Stimulated activated CD4-positive, alpha-beta T cell treated with anti-CD3 and anti-CD28 coated beads, Interleukin-2, amount 100 ng/mL, for 4 hours (primary cell): ENCODE results near the gene ARMC6.

Experiments used
- DNase-seq: peaks from one replicate; pipeline ENCODE4 v3.0.0-alpha.2; 2020; ENCODE audit warnings: low read depth

ARMC6 gene

GRCh38 chr19:19033426-19034203, at the start of gene ARMC6, which contains the start of gene SUGP2:
Gene ARMC6 (plus strand): TSS chr19:19033603. CDS start chr19:19034210, 607 bp downstream.
Gene SUGP2 (minus strand): TSS chr19:19033517. CDS start chr19:19031071, 2,446 bp downstream.
- peak; percentile 81 for DNase-seq

- DNase-seq, result no peak
Observed at GRCh38 chr19:18984251-18984650, 49.2 kb upstream of the ARMC6 start.

- no peak for DNase-seq
Observed at GRCh38 chr19:18985257-18985656, 48.1 kb upstream of the ARMC6 start.

GRCh38 chr19:18987456-18987855, 45.9 kb upstream of the ARMC6 start:
- no peak for DNase-seq

- DNase-seq, result no peak
Observed at GRCh38 chr19:18989316-18989715, 44.1 kb upstream of the ARMC6 start.

- DNase-seq, result no peak
Observed at GRCh38 chr19:18990128-18990708, 43.2 kb upstream of the ARMC6 start.

- no peak for DNase-seq
Observed at GRCh38 chr19:18991006-18991405, 42.4 kb upstream of the ARMC6 start.

- no peak for DNase-seq
Observed at GRCh38 chr19:18991468-18991867, 41.9 kb upstream of the ARMC6 start.

GRCh38 chr19:18992696-18993095, 40.7 kb upstream of the ARMC6 start:
- no peak for DNase-seq

GRCh38 chr19:18993115-18993514, 40.3 kb upstream of the ARMC6 start:
- no peak for DNase-seq

- no peak for DNase-seq
Observed at GRCh38 chr19:18995804-18996241, 37.6 kb upstream of the ARMC6 start.

- no peak for DNase-seq
Observed at GRCh38 chr19:18996351-18996750, 37.1 kb upstream of the ARMC6 start.

GRCh38 chr19:18996796-18997394, 36.5 kb upstream of the ARMC6 start:
- no peak for DNase-seq

- no peak for DNase-seq
Observed at GRCh38 chr19:18998276-18998675, 35.1 kb upstream of the ARMC6 start.

- DNase-seq, result no peak
Observed at GRCh38 chr19:18999016-18999758, 34.2 kb upstream of the ARMC6 start.

- DNase-seq, result no peak
Observed at GRCh38 chr19:18999896-19000620, 33.3 kb upstream of the ARMC6 start.

- DNase-seq, result no peak
Observed at GRCh38 chr19:19004144-19004543, 29.3 kb upstream of the ARMC6 start.

- no peak for DNase-seq
Observed at GRCh38 chr19:19006213-19006612, 27.2 kb upstream of the ARMC6 start.

GRCh38 chr19:19009951-19010350, 23.5 kb upstream of the ARMC6 start:
- DNase-seq, result no peak

GRCh38 chr19:19010551-19010950, 22.9 kb upstream of the ARMC6 start:
- DNase-seq, result no peak

- no peak for DNase-seq
Observed at GRCh38 chr19:19021115-19021514, 12.3 kb upstream of the ARMC6 start.
